OCI-LY1 (cell line): ENCODE data around the gene ITIH1.

ENCODE experiments used
- EZH2 ChIP-seq: fragments of 200-600 bp; sonication (generic), shearing (Covaris generic); IDR thresholded peaks from 2 replicates; pipeline ENCODE4 v1.8.0; 2017; ENCODE audit warnings: borderline replicate concordance, mixed run types, mild to moderate bottlenecking, antibody characterized with exemption, low read length, moderate library complexity, mixed read lengths
- TF ChIP-seq, protein P1 (sequence below): fragments of 200-600 bp; sonication (generic), shearing (Covaris generic); IDR thresholded peaks from 2 replicates; pipeline ENCODE4 v1.5.1; 2017; ENCODE audit warnings: mild to moderate bottlenecking, antibody characterized with exemption, low read length, moderate library complexity, mixed read lengths

DNA sequence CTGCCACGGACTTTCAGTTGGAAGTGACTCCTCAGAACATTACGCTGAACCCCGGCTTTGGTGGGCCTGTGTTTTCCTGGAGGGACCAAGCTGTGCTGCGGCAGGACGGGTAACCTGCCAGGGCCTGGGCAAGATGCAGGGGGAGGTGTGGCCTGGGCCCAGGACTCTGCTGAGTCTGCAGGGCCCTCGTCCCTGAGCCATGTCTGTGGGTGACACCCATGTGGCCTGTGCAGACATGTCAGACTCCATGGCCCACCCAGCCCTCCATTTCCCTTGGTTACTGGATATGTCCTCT lies 12.3 kb downstream of the ITIH1 start:
- TF ChIP-seq, protein P1, sequence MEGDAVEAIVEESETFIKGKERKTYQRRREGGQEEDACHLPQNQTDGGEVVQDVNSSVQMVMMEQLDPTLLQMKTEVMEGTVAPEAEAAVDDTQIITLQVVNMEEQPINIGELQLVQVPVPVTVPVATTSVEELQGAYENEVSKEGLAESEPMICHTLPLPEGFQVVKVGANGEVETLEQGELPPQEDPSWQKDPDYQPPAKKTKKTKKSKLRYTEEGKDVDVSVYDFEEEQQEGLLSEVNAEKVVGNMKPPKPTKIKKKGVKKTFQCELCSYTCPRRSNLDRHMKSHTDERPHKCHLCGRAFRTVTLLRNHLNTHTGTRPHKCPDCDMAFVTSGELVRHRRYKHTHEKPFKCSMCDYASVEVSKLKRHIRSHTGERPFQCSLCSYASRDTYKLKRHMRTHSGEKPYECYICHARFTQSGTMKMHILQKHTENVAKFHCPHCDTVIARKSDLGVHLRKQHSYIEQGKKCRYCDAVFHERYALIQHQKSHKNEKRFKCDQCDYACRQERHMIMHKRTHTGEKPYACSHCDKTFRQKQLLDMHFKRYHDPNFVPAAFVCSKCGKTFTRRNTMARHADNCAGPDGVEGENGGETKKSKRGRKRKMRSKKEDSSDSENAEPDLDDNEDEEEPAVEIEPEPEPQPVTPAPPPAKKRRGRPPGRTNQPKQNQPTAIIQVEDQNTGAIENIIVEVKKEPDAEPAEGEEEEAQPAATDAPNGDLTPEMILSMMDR: no peak
- no peak for TF ChIP-seq EZH2
